T-helper 2 cell (primary cell): ENCODE results near the gene TTBK1.

Source experiments
- DNase-seq, 5 experiments: peaks; one replicate each; pipeline versions ENCODE4 v3.0.0 to v3.0.0-alpha.2; 2012 to 2022

The TTBK1 gene

GRCh38 chr6:43256670-43257366 is 13.5 kb downstream of the TTBK1 start:
- DNase-seq = no peak

DNA sequence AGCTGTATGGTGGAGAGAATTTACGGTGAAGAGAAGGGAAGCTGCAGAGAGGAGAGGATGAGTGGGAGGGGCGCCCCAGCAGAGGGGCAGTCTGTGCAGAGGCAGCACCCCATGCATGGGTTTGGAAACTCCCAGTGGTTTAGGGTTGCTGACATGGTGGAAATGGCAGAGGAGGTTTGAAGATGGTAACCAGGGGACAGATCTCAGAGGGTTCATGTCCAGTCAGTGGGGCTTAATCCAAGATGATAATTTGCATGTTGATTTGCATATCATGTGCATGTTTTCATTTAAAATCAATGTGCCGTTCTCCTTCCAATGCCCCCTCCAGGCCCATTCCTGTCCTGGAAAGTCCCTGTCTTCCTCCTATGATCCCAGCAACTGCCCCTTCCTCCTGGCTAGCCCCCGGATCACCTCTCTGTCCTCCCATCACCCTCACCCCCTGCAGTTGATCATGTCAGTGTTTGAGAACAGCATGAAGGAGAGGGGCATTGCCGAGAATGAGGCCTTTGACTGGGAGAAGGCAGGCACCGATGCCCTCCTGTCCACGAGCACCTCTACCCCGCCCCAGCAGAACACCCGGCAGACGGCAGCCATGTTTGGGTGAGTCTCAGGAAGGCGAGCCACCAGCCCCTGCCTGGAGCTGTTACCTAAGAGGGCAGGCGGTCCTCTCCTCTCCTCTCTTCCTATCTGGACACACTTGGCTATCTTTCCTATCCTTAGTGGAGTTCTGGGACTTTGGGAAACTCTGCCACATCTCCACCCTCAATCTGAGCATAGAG is 14.3 kb downstream of the TTBK1 start:
- DNase-seq = no peak

- no peak for DNase-seq
Measured at GRCh38 chr6:43258180-43258579, 14.9 kb downstream of the TTBK1 start.

DNA sequence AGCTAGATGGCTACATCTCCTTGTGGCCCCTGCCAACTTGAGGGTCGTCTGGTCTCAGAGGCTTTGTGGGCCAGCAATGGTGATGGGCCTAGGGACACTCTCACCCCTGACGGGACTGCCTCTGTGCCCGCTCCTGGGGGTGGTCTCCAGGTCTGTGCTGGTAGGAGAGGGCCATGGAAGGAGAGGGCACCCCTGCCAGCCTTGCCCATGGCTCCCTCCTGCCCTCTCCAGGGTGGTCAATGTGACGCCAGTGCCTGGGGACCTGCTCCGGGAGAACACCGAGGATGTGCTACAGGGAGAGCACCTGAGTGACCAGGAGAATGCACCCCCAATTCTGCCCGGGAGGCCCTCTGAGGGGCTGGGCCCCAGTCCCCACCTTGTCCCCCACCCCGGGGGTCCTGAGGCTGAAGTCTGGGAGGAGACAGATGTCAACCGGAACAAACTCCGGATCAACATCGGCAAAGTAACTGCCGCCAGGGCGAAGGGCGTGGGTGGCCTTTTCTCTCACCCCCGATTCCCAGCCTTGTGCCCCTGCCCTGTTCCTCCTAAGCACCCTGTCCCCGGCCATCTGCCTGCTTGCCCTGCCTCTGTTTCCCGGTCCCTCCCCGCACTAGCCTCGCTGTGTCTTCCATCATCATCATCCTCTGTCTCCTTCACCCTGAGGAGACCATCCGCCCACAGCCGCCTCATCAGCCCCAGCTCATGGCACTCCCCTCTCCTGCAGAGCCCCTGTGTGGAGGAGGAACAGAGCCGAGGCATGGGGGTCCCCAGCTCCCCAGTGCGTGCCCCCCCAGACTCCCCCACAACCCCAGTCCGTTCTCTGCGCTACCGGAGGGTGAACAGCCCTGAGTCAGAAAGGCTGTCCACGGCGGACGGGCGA is 15.8 kb downstream of the TTBK1 start:
- no peak for DNase-seq

GRCh38 chr6:43260791-43261190 is 17.5 kb downstream of the TTBK1 start:
- DNase-seq = no peak

GRCh38 chr6:43261198-43261597 is 17.9 kb downstream of the TTBK1 start:
- no peak for DNase-seq

DNA sequence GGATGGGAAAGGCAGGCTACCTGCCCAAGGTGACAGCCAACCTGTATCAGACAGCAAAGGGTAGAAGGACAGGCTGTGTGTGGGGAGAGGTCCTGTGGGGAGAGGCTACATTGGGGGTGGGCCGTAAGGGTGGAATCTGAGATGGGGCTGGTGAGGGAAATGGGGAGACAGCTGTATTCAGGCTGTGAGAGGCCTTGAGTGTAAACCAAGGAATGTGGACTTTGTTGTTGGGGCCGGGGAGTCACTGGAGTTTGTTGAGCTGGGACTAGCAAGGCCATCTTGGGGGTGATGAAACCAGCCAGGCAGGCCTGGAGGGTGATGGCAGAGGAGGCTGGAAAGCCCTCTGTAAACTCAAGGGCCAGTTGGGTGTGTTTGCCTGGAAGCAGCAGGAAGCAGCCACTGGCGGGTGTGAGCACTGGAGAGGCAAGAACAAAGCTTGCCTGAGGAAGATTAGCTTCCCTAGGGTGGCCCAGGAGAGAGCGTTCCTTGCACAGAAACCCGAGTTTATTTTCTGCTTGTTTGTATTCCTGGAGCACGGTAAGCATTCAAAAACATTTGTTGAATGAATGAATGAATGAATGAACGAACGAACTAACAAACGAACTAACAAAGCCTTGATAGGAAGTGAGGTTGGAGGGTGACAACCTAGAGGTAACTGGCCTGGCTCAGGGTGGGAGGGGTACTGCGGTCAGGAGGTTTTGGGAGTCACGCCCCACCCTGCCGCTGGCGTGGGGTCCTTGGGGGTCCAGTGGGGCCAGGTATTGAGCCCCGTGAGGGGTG is 18.9 kb downstream of the TTBK1 start:
- no peak for DNase-seq

GRCh38 chr6:43262780-43263313 is 19.6 kb downstream of the TTBK1 start:
- no peak for DNase-seq

GRCh38 chr6:43263314-43264178 is 20.3 kb downstream of the TTBK1 start:
- peak; percentile 43 to 78 (median 62) for DNase-seq

- DNase-seq = no peak
Measured at GRCh38 chr6:43264599-43265145, 21.4 kb downstream of the TTBK1 start.

DNA sequence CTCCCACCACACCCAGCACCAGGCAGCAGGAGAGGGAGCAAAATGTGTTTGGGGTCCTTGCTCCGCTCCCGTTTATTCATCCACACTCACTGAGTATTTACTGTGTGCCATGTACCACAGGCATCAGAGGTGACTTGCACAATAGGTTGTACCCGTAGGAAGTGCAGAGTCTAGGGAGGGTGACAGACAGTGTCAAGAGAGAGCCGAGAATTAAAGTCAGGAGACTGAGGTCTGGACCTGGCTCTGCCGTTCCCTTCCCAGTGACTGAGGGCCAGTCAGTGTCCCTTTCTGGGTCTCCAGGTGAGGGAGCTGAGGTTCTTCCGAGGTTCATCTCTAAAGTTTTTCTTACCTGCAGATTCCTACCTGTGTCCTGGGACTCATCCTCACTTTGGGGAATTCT is 22.3 kb downstream of the TTBK1 start:
- DNase-seq = no peak

DNA sequence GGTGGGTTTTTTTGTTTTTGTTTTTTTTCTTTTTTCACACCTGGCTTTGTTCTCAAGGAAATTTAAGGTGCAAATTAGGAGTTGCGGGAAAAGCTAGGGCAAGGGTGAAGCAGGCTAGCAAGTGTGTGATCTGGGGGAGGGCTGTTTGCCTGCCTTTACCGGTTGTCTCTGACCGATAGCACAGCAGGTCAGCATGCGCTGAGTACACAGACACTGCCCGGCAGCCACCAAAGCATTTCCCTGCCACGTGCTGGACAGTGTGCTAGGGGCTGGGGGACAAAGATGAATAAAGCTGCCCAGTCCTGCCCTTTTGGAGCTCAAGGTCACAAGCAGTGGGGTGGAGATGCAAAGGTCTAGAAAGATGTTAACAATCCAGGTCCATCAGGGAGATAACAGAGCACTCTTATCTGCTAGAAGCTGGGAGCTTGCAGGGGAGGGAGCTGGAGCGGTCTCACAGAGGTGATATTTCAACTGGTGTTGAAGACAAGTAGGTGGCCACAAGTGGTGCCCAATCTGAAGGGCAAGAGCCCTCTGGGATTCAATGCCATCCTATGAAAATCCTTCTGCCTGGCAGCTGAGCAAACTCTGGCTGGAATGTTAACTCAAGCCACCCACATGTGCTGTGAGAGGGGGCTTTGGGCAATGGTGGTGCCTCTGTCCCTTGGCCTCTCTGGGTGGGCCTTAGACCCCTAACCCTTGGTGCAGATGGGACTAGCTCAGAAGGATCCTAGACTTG is 24.5 kb downstream of the TTBK1 start:
- no peak for DNase-seq

- no peak for DNase-seq
Measured at GRCh38 chr6:43268355-43268700, 25.0 kb downstream of the TTBK1 start.

GRCh38 chr6:43268782-43269272 is 25.5 kb downstream of the TTBK1 start:
- DNase-seq = no peak

DNA sequence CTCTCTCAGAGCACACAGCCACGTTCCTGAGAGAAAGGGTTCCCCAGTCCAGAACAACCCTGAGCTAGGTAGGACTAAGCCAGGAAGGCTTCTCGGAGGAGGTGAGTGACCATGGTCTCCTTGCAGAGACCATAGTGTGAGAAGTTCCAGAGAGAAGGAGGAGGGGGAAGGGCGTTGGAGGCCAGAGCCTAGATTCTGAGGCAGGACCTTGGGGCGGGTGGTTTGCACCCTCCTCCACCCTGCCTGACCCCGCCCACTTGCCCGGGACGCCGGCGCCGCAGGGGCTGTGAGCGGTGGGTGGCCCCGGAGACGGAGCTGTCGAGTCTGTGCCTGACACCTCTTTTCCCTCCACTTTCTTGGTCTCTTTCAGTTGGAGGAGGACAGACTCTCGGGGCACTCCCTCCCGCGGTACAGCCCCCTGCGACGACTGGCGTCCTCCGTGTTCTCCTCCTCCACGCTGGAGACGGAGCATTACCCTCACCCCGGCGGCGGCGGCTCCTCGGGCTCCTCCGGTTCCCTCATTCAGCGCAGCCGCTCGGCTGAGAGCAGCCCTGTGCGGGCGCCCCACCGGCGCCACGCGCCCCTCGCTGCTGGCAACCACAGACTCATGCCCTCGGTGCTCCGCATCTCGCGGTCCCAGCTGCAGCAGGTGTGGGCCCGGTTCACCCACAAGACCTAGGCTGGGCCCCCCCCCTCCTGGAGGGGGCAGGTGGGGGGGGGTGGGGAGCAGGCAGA is 26.2 kb downstream of the TTBK1 start:
- DNase-seq = peak in 4 of 5 experiments; percentile 9 to 31 (median 23)

DNA sequence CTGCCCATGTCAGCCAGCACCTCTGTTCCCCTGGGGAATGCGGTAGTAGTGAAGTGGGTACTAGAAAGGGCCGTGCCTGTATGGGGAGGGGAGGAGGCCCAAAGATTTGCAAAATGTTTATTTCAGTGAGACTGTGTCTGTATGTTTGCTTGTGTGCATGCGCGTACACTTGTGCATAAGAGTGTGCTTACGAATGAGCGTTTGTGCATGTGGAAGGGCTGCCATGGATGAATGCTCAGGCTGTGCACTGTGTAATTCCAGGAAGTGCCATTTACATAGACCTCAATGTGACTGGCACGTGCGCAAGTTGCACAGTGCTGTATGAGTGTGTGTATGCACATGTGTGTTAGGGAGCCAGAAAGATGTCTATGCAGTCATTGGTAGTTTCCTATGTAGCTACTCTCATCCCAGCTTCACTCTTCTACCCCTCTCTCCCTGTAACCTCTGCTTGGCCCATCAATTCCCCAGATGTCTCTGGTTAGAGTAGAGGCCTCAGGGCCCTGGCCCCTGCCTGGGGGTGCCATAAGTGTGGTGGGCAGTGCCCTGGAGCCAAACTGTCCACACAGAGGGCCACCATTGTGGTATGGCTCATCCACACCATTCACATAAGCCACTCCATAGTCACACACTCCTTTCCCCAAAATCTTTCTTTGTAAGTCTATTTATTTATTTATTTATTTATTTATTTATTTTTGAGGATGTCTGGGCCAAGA is 28.0 kb downstream of the TTBK1 start:
- no peak for DNase-seq

- no peak for DNase-seq
Measured at GRCh38 chr6:43271944-43272343, 28.7 kb downstream of the TTBK1 start.

GRCh38 chr6:43273707-43274106 is 30.4 kb downstream of the TTBK1 start:
- DNase-seq = no peak
